Calu3 (cell line): ENCODE data around the gene CAV1. TPM values are rescaled to one million over a fixed set of nuclear protein-coding genes. Genes with fewer than 3 reads are reported as not detected.

ENCODE experiments used
- BruUV-seq: library from RNA; stranded (reverse); fragments of 400-500 nt; replicated peaks from 2 replicates; lab custom pipeline; 2021; lab: Mats Ljungman, UMichigan
- CTCF ChIA-PET: fragments of 300-600 bp; sonication (Branson Sonifier 250); formaldehyde crosslinking; loops from one replicate; lab custom pipeline; 2022; ENCODE audit warnings: antibody characterized with exemption; lab: Charles Lee
- DNase-seq: peaks from one replicate; pipeline ENCODE4 v3.0.0; 2022
- H3K27ac Mint-ChIP-seq: one replicate; pipeline ENCODE4 v1.8.0; 2022; ENCODE audit warnings: mixed read lengths; ENCODE audit not compliant: unreplicated experiment
- H3K27me3 Mint-ChIP-seq: one replicate; pipeline ENCODE4 v1.8.0; 2022; ENCODE audit warnings: mixed read lengths; ENCODE audit not compliant: unreplicated experiment
- H3K36me3 Mint-ChIP-seq: one replicate; pipeline ENCODE4 v1.8.0; 2022; ENCODE audit warnings: mild to moderate bottlenecking, moderate library complexity, mixed read lengths; ENCODE audit not compliant: insufficient read depth, unreplicated experiment
- H3K4me1 Mint-ChIP-seq: one replicate; pipeline ENCODE4 v1.8.0; 2022; ENCODE audit warnings: mild to moderate bottlenecking, low read depth, mixed read lengths; ENCODE audit not compliant: unreplicated experiment
- H3K4me3 Mint-ChIP-seq: one replicate; pipeline ENCODE4 v1.8.0; 2022; ENCODE audit warnings: mild to moderate bottlenecking, low read depth, moderate library complexity, mixed read lengths; ENCODE audit not compliant: unreplicated experiment
- H3K9me3 Mint-ChIP-seq: one replicate; pipeline ENCODE4 v1.8.0; 2022; ENCODE audit warnings: low read depth, mixed read lengths; ENCODE audit not compliant: unreplicated experiment
- intact Hi-C: fragments of 100-400 bp; cut with micrococcal nuclease; formaldehyde crosslinking; loops from one replicate; pipeline ENCODE4 v1.10.0; 2022; ENCODE audit not compliant: unreplicated experiment
- total RNA-seq: library from RNA; stranded (reverse); gene quantifications from 2 replicates; pipeline ENCODE4 v1.2.3, GENCODE V29; 2022
- TF ChIP-seq, protein P1 (sequence below): fragments of 200-600 bp; IDR thresholded peaks from one replicate; pipeline ENCODE4 v1.8.0; 2022; ENCODE audit warnings: antibody characterized with exemption; ENCODE audit not compliant: unreplicated experiment

The CAV1 gene
- total RNA-seq, 1 experiment from 2014 or later, result 15.9 TPM

DNA sequence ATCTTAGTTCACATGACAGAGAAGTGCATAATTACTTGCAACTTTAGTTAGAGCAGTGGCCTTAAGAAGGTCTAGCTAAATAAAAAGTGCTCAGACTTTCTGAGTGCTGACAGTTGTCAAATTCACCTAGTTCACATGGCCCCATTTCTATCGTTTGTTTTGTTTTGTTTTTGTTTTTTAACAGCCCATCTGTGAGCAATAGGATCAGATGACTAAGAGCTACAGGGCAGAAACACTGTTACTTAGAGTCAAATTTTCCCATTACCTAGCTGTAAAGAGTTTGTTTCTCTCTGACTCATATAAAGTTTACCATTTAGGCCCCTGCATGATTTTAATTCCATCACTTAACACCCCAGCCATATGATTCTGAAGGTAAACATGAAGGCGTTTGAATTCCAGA lies 18.8 kb downstream of the CAV1 start:
- Mint-ChIP-seq H3K4me1 (peaks cover 13% of the 10 kb centered on the region), H3K27me3 (no peaks in the 10 kb centered on the region), H3K9me3 (peaks cover 2% of the 10 kb centered on the region), H3K36me3 (no peaks in the 10 kb centered on the region), H3K4me3 (no peak overlapping the region), H3K27ac (no peak overlapping the region)
- intact Hi-C loops, result no loop called here
- CTCF ChIA-PET, result no interaction called here
- DNase-seq, result no peak
- TF ChIP-seq, protein P1, sequence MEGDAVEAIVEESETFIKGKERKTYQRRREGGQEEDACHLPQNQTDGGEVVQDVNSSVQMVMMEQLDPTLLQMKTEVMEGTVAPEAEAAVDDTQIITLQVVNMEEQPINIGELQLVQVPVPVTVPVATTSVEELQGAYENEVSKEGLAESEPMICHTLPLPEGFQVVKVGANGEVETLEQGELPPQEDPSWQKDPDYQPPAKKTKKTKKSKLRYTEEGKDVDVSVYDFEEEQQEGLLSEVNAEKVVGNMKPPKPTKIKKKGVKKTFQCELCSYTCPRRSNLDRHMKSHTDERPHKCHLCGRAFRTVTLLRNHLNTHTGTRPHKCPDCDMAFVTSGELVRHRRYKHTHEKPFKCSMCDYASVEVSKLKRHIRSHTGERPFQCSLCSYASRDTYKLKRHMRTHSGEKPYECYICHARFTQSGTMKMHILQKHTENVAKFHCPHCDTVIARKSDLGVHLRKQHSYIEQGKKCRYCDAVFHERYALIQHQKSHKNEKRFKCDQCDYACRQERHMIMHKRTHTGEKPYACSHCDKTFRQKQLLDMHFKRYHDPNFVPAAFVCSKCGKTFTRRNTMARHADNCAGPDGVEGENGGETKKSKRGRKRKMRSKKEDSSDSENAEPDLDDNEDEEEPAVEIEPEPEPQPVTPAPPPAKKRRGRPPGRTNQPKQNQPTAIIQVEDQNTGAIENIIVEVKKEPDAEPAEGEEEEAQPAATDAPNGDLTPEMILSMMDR, result no peak
- no TSS peak for BruUV-seq

DNA sequence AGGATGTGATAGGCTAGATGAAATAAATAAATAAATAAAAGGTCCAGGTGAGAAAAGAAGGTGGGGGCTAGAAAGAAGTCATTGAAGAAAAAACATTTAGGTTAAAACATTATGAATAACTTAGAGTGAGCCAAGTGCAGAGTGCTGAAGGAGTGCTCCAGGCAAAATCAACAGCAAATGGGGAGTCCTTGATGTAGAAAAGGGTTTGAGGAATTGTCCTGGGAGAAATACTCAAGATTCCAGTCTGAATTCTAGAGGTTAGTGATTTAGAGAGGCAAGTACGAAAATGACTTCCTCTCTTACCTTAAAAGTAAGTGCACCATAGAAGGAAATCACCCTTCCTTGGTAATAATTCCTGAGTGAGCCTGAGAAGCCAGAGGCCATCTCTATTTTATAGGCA lies 19.7 kb downstream of the CAV1 start:
- intact Hi-C loops, result no loop called here
- BruUV-seq, result no TSS peak
- peaks cover 13% of the 10 kb centered on the region for H3K4me1 Mint-ChIP-seq
- no peak overlapping the region for H3K27ac Mint-ChIP-seq
- H3K4me3 Mint-ChIP-seq, result no peak overlapping the region
- CTCF ChIA-PET, result no interaction called here
- H3K36me3 Mint-ChIP-seq, result no peaks in the 10 kb centered on the region
- H3K9me3 Mint-ChIP-seq, result no peaks in the 10 kb centered on the region
- H3K27me3 Mint-ChIP-seq, result no peaks in the 10 kb centered on the region
- TF ChIP-seq, protein P1, result no peak
- no peak for DNase-seq

DNA sequence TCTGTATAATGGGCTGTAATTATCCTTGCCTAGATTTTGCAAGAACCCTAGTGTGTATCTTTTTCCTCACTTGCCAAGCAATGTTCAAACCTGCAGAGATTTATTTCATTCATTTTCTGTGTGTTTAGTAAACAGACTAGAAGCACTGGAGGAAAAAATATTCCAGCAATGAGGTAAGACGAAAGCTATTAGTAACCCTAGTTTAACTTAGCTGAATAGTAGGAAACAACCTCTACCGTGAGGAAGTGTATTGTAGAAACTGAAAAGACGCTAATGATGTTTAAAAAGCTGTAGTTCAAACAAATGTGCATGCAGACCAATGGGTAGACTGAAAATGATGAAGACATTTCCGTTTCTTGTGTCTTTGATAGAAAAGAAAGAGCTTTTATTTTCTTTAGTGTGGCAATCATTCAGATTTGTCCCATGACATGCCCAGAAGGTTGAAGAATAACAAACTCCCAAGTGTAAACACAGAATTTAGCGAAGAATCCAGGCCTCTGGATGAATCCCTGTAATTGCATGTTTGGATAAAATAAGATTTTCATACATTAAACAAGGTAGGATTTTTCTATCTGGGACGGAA lies 20.7 kb downstream of the CAV1 start:
- TF ChIP-seq, protein P1, result no peak
- intact Hi-C loops, result no loop called here
- H3K4me1 Mint-ChIP-seq, result peaks cover 10% of the 10 kb centered on the region
- no peak overlapping the region for H3K27ac Mint-ChIP-seq
- CTCF ChIA-PET, result no interaction called here
- no peaks in the 10 kb centered on the region for H3K9me3 Mint-ChIP-seq
- no peak overlapping the region for H3K4me3 Mint-ChIP-seq
- BruUV-seq, result no TSS peak
- no peaks in the 10 kb centered on the region for H3K27me3 Mint-ChIP-seq
- no peaks in the 10 kb centered on the region for H3K36me3 Mint-ChIP-seq
- DNase-seq, result no peak

DNA sequence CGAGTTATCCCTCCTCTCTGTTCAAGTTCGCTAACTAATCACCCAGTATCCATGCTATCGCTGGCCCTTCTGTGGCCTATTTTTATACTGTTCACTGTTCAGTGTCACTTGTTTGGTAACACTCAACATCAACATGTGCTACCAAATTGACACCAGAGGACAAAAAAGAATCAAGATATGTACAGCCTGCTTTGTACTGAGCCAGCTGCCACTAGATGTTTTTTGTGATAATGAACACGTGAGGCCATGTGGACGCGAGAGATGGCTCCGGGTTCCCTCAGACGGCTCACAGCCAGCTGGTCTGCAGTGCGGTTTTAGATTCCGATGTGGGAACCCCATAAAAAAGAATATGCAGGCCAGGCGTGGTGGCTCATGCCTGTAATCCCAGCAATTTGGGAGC lies 21.2 kb downstream of the CAV1 start:
- no peak overlapping the region for H3K4me3 Mint-ChIP-seq
- CTCF ChIA-PET, result no interaction called here
- no peaks in the 10 kb centered on the region for H3K36me3 Mint-ChIP-seq
- H3K9me3 Mint-ChIP-seq, result no peaks in the 10 kb centered on the region
- intact Hi-C loops, result no loop called here
- TF ChIP-seq, protein P1, result no peak
- peaks cover 4% of the 10 kb centered on the region for H3K4me1 Mint-ChIP-seq
- H3K27me3 Mint-ChIP-seq, result no peaks in the 10 kb centered on the region
- DNase-seq, result no peak
- no TSS peak for BruUV-seq
- H3K27ac Mint-ChIP-seq, result no peak overlapping the region
